ENCODE data around the gene HDC. TPM values are rescaled to one million over a fixed set of nuclear protein-coding genes. Genes with fewer than 3 reads are reported as not detected.

The HDC gene
- total and polyA plus RNA-seq, 2 of the 13 experiments (the other 11 are each of a cell fraction or from before 2014, with no cell fraction given), result not detected

- no peak overlapping the region for H3K4me2 ChIP-seq (ENCODE audit: low read depth, low read length)
- H4K20me1 ChIP-seq (ENCODE audit: insufficient read depth, low read length), result no peaks in the 10 kb centered on the region
- POLR2A ChIA-PET, result no interaction called here
- no peak overlapping the region for H3K4me3 ChIP-seq (replicated peaks in 1 of 3; ENCODE audit: insufficient read depth in 1 of 3, low read depth in 2 of 3, low read length in 3 of 3)
- no peak overlapping the region for H3K27ac ChIP-seq (ENCODE audit: extremely low read length, insufficient read depth, low read length)
- H2AFZ ChIP-seq (ENCODE audit: low read length), result no peak overlapping the region
- FAIRE-seq (no peak), ATAC-seq (no peak), DNase-seq (ENCODE audit: low spot score) (no peak)
- intact Hi-C loops (cut with micrococcal nuclease; ENCODE audit: unreplicated experiment), result no loop called here
- in situ Hi-C loops (cut with HindIII; ENCODE audit: extremely low pct_ligation_motif_present, low pct_unique_long_range_greater_than_20kb), result no loop called here
- no peaks in the 10 kb centered on the region for H3K27me3 ChIP-seq (ENCODE audit: control insufficient read depth in 1 of 2, insufficient read depth in 2 of 2, low read length in 2 of 2)
- no peaks in the 10 kb centered on the region for H3K9me3 ChIP-seq (ENCODE audit: low read length)
- CTCF ChIA-PET (ENCODE audit: low intra/inter-chr PET ratio, low total read pairs), result no interaction called here
- 0 out of 5 replicates have a peak, but pooled peaks cover 0 to 3% of the 10 kb centered on the region in 2 experiments for H3K36me3 ChIP-seq (replicated peaks in 1 of 2; ENCODE audit: control insufficient read depth in 1 of 2, insufficient read depth in 2 of 2, low read length in 2 of 2)
- no peak overlapping the region for H3K9ac ChIP-seq (ENCODE audit: insufficient read depth, low read depth, low read length)
- BruUV-seq (replicated peaks), result no TSS peak
- 95% methylated on average over 2 of the region's 2 CpGs for WGBS (ENCODE audit: low lambda C conversion rate)
- no peak for TF ChIP-seq HDAC2 (CRISPR knock-in tag; IDR thresholded peaks at IDR 0.05)
- TF ChIP-seq XRCC5 (optimal IDR thresholded peaks at IDR 0.05; ENCODE audit: low read length), result no peak
- TF ChIP-seq ZNF652 (CRISPR knock-in tag; IDR thresholded peaks at IDR 0.05; ENCODE audit: borderline replicate concordance, low read depth), result peak; percentile 50; the same call in 1 of the 2 replicates
- no peak for TF ChIP-seq ZNF451 (CRISPR knock-in tag; IDR thresholded peaks at IDR 0.05)
- H3K79me2 ChIP-seq (ENCODE audit: insufficient read depth, low read length), result no peaks in the 10 kb centered on the region
- H3K4me1 ChIP-seq (ENCODE audit: insufficient read depth, low read length), result peaks cover 16% of the 10 kb centered on the region
These were observed 30.8 kb downstream of the HDC start for GRCh38 chr15:50234764-50235163.

DNA sequence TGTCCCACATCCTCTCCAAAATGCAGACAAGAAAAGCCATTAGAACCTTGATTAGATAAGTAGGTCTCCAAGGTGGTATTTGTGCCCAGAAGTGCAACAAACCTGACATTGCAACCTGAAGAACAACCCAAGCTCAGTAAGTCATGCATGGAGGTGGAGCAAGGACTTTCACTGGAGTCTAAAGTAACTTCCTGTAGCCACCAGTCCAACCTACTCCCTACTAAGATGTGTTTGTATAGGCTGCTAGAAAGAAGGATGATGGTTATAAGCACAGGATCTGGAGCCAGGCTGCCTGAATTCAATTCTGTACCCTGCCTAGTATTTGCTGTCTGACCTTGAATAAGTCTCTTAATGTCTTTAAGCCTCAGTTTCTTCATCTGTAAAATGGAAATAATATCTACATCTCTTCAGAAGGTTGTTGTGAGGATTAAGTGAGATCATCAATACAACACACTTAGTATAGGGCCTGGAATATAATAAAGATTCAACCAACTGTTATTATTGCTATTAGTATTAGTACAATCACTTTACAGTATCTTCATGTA, 32.3 kb downstream of the HDC start:
- ChIA-PET CTCF (ENCODE audit: low intra/inter-chr PET ratio, low total read pairs) (no interaction called here), POLR2A (interaction anchor here (1.0 kb wide), 1 partner anchor 8 kb away, joined by 3 read pairs; no protein-coding TSS in a partner anchor)
- intact Hi-C loops (cut with micrococcal nuclease; ENCODE audit: unreplicated experiment), result no loop called here
- Histone ChIP-seq H4K20me1 (ENCODE audit: insufficient read depth, low read length) (no peaks in the 10 kb centered on the region), H3K27ac (ENCODE audit: extremely low read length, insufficient read depth, low read length) (no peak overlapping the region), H2AFZ (ENCODE audit: low read length) (no peak overlapping the region), H3K36me3 (replicated peaks in 1 of 2; ENCODE audit: control insufficient read depth in 1 of 2, insufficient read depth in 2 of 2, low read length in 2 of 2) (peaks cover 0 to 14% of the 10 kb centered on the region in 2 experiments; a peak in 2 of 5 replicates), H3K9me3 (ENCODE audit: low read length) (no peaks in the 10 kb centered on the region), H3K79me2 (ENCODE audit: insufficient read depth, low read length) (no peaks in the 10 kb centered on the region), H3K4me1 (ENCODE audit: insufficient read depth, low read length) (peaks cover 15% of the 10 kb centered on the region), H3K9ac (ENCODE audit: insufficient read depth, low read depth, low read length) (no peak overlapping the region), H3K27me3 (ENCODE audit: control insufficient read depth in 1 of 2, insufficient read depth in 2 of 2, low read length in 2 of 2) (no peaks in the 10 kb centered on the region), H3K4me3 (replicated peaks in 1 of 3; ENCODE audit: insufficient read depth in 1 of 3, low read depth in 2 of 3, low read length in 3 of 3) (no peak overlapping the region), H3K4me2 (ENCODE audit: low read depth, low read length) (no peak overlapping the region)
- BruUV-seq (replicated peaks), result no TSS peak
- peak; percentile 43; the same call in 1 of the 2 replicates for TF ChIP-seq ZNF629 (CRISPR knock-in tag; conservative IDR thresholded peaks at IDR 0.05)
- TF ChIP-seq, protein P1, sequence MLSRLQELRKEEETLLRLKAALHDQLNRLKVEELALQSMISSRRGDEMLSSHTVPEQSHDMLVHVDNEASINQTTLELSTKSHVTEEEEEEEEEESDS (CRISPR knock-in tag; IDR thresholded peaks at IDR 0.05; ENCODE audit: borderline replicate concordance), result no peak
- no peak for DNase-seq (ENCODE audit: low spot score)
- ATAC-seq, result no peak
- in situ Hi-C loops (cut with HindIII; ENCODE audit: extremely low pct_ligation_motif_present, low pct_unique_long_range_greater_than_20kb), result no loop called here
- no peak for FAIRE-seq
